ENCODE results near the gene SSX7.
"Not testable (repeated sequence)": the region's sequence is repeated elsewhere in the genome, so short reads cannot be mapped to it uniquely, and the experiment has no call there.

Gene SSX7

GRCh38 chrX:52650676-52651075 lies 4.0 kb downstream of the SSX7 start:
- not testable (repeated sequence) for H3K9ac ChIP-seq (ENCODE audit: low read length); H2BK120ac ChIP-seq (ENCODE audit: low read depth, low read length); H2BK5ac ChIP-seq (ENCODE audit: low read depth, low read length, poor library complexity, severe bottlenecking); DNase-seq; H4K8ac ChIP-seq (ENCODE audit: low read length); H3K14ac ChIP-seq (ENCODE audit: low read length in 2 of 2); H3K23ac ChIP-seq (ENCODE audit: low read length in 2 of 2); H2AFZ ChIP-seq (ENCODE audit: low read depth, low read length); H2BK12ac ChIP-seq (ENCODE audit: low read length in 2 of 2); H3K4me3 ChIP-seq (ENCODE audit: insufficient read depth in 1 of 2, low read depth in 1 of 2, low read length in 2 of 2); H3K27me3 ChIP-seq (ENCODE audit: control insufficient read depth in 1 of 2, insufficient read depth in 1 of 2, low read length in 2 of 2); H3K18ac ChIP-seq (ENCODE audit: low read depth in 1 of 2, low read length in 2 of 2); H3K4me2 ChIP-seq (ENCODE audit: low read length, poor library complexity, severe bottlenecking); H3K4me1 ChIP-seq (ENCODE audit: control insufficient read depth, insufficient read depth, low read depth, low read length); H2AK5ac ChIP-seq (ENCODE audit: low read length, severe bottlenecking); H4K91ac ChIP-seq (ENCODE audit: low read length); H3K27ac ChIP-seq (ENCODE audit: low read length, poor library complexity, severe bottlenecking); H3K79me1 ChIP-seq (replicated peaks; ENCODE audit: low read length, poor library complexity, severe bottlenecking); H3K9me3 ChIP-seq (ENCODE audit: control insufficient read depth, low read length); H2BK15ac ChIP-seq (ENCODE audit: low read depth, poor library complexity, severe bottlenecking); H3K36me3 ChIP-seq (ENCODE audit: control insufficient read depth in 1 of 2, insufficient read depth in 2 of 2, low read depth in 1 of 2, low read length in 2 of 2); H3K4ac ChIP-seq (ENCODE audit: low read depth in 1 of 2, low read length in 2 of 2)
- no CpG with 5 or more reads among the region's 3 CpGs for whole genome bisulfite sequencing

GRCh38 chrX:52648956-52649355 lies 5.7 kb downstream of the SSX7 start:
- H4K91ac ChIP-seq (ENCODE audit: low read length); H2BK15ac ChIP-seq (ENCODE audit: low read depth, poor library complexity, severe bottlenecking); H2AK5ac ChIP-seq (ENCODE audit: low read length, severe bottlenecking); H2BK5ac ChIP-seq (ENCODE audit: low read depth, low read length, poor library complexity, severe bottlenecking); H3K23ac ChIP-seq (ENCODE audit: low read length in 2 of 2); H3K4ac ChIP-seq (ENCODE audit: low read depth in 1 of 2, low read length in 2 of 2); H3K9ac ChIP-seq (ENCODE audit: low read length); H2BK120ac ChIP-seq (ENCODE audit: low read depth, low read length); H3K36me3 ChIP-seq (ENCODE audit: control insufficient read depth in 1 of 2, insufficient read depth in 2 of 2, low read depth in 1 of 2, low read length in 2 of 2); H4K8ac ChIP-seq (ENCODE audit: low read length); H3K18ac ChIP-seq (ENCODE audit: low read depth in 1 of 2, low read length in 2 of 2); H3K27me3 ChIP-seq (ENCODE audit: control insufficient read depth in 1 of 2, insufficient read depth in 1 of 2, low read length in 2 of 2); H3K4me3 ChIP-seq (ENCODE audit: insufficient read depth in 1 of 2, low read depth in 1 of 2, low read length in 2 of 2); H3K9me3 ChIP-seq (ENCODE audit: control insufficient read depth, low read length); DNase-seq; H3K14ac ChIP-seq (ENCODE audit: low read length in 2 of 2); H3K27ac ChIP-seq (ENCODE audit: low read length, poor library complexity, severe bottlenecking); H3K79me1 ChIP-seq (replicated peaks; ENCODE audit: low read length, poor library complexity, severe bottlenecking); H3K4me1 ChIP-seq (ENCODE audit: control insufficient read depth, insufficient read depth, low read depth, low read length); H3K4me2 ChIP-seq (ENCODE audit: low read length, poor library complexity, severe bottlenecking); H2AFZ ChIP-seq (ENCODE audit: low read depth, low read length); H2BK12ac ChIP-seq (ENCODE audit: low read length in 2 of 2): not testable (repeated sequence)
- WGBS = no CpG with 5 or more reads among the region's 7 CpGs

DNA sequence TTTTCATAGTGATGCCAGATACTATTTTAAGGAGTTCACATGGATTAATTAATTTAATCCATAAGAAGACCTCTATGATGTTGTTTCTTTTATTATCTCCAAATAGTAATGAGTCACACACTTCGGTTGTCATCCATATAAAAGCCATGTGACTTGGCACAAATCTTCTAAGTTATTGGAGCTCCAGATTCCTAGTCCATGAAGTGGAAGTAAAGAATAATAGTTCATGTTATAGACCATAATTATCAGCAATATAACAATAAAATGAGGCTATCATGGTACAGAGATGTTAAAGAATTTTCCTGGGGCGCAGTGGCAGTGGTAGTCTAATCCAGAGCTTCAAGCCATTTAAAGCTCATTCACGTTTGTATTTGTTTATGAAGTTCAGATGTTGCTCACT lies 26.2 kb downstream of the SSX7 start:
- DNase-seq; H2AK5ac ChIP-seq (ENCODE audit: low read length, severe bottlenecking); H2BK120ac ChIP-seq (ENCODE audit: low read depth, low read length); H4K91ac ChIP-seq (ENCODE audit: low read length); H3K14ac ChIP-seq (ENCODE audit: low read length in 2 of 2); H3K4me3 ChIP-seq (ENCODE audit: insufficient read depth in 1 of 2, low read depth in 1 of 2, low read length in 2 of 2); H3K4me2 ChIP-seq (ENCODE audit: low read length, poor library complexity, severe bottlenecking); H3K79me1 ChIP-seq (replicated peaks; ENCODE audit: low read length, poor library complexity, severe bottlenecking); H3K27ac ChIP-seq (ENCODE audit: low read length, poor library complexity, severe bottlenecking); H3K23ac ChIP-seq (ENCODE audit: low read length in 2 of 2); H3K36me3 ChIP-seq (ENCODE audit: control insufficient read depth in 1 of 2, insufficient read depth in 2 of 2, low read depth in 1 of 2, low read length in 2 of 2); H2BK5ac ChIP-seq (ENCODE audit: low read depth, low read length, poor library complexity, severe bottlenecking); H4K8ac ChIP-seq (ENCODE audit: low read length); H3K4ac ChIP-seq (ENCODE audit: low read depth in 1 of 2, low read length in 2 of 2); H3K9me3 ChIP-seq (ENCODE audit: control insufficient read depth, low read length); H3K4me1 ChIP-seq (ENCODE audit: control insufficient read depth, insufficient read depth, low read depth, low read length); H2BK15ac ChIP-seq (ENCODE audit: low read depth, poor library complexity, severe bottlenecking); H2AFZ ChIP-seq (ENCODE audit: low read depth, low read length); H2BK12ac ChIP-seq (ENCODE audit: low read length in 2 of 2); H3K18ac ChIP-seq (ENCODE audit: low read depth in 1 of 2, low read length in 2 of 2); H3K9ac ChIP-seq (ENCODE audit: low read length): not testable (repeated sequence)
- WGBS = 57% methylated on average over 2 of the region's 3 CpGs
- peaks cover 0 to 14% of the 10 kb centered on the region in 2 experiments for H3K27me3 ChIP-seq (ENCODE audit: control insufficient read depth in 1 of 2, insufficient read depth in 1 of 2, low read length in 2 of 2)

DNA sequence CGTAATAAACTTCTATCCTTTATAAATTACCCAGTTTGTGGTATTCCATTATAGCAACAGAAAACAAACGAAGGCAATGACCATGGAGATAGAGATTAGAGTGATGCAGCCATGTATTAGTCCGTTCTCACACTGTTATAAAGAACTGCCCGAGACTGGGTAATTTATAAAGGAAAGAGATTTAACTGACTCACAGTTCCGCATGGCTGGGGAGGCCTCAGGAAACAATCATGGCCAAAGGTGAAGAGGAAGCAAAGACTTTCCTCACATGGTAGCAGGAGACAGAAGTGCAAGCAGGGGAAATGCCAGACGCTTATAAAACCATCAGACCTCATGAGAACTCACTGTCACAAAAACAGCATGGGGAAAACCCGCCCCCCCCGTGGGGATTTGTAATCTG lies 34.0 kb downstream of the SSX7 start:
- not testable (repeated sequence) for H3K4me2 ChIP-seq (ENCODE audit: low read length, poor library complexity, severe bottlenecking); H3K27me3 ChIP-seq (ENCODE audit: control insufficient read depth in 1 of 2, insufficient read depth in 1 of 2, low read length in 2 of 2); H3K14ac ChIP-seq (ENCODE audit: low read length in 2 of 2); H2BK12ac ChIP-seq (ENCODE audit: low read length in 2 of 2); H3K79me1 ChIP-seq (replicated peaks; ENCODE audit: low read length, poor library complexity, severe bottlenecking); H2AFZ ChIP-seq (ENCODE audit: low read depth, low read length); H2AK5ac ChIP-seq (ENCODE audit: low read length, severe bottlenecking); H3K4me3 ChIP-seq (ENCODE audit: insufficient read depth in 1 of 2, low read depth in 1 of 2, low read length in 2 of 2); DNase-seq; H3K4me1 ChIP-seq (ENCODE audit: control insufficient read depth, insufficient read depth, low read depth, low read length); H2BK5ac ChIP-seq (ENCODE audit: low read depth, low read length, poor library complexity, severe bottlenecking); H3K4ac ChIP-seq (ENCODE audit: low read depth in 1 of 2, low read length in 2 of 2); H3K23ac ChIP-seq (ENCODE audit: low read length in 2 of 2); H3K9me3 ChIP-seq (ENCODE audit: control insufficient read depth, low read length); H4K91ac ChIP-seq (ENCODE audit: low read length); H4K8ac ChIP-seq (ENCODE audit: low read length); H3K36me3 ChIP-seq (ENCODE audit: control insufficient read depth in 1 of 2, insufficient read depth in 2 of 2, low read depth in 1 of 2, low read length in 2 of 2); H3K18ac ChIP-seq (ENCODE audit: low read depth in 1 of 2, low read length in 2 of 2); H3K9ac ChIP-seq (ENCODE audit: low read length); H2BK120ac ChIP-seq (ENCODE audit: low read depth, low read length); H3K27ac ChIP-seq (ENCODE audit: low read length, poor library complexity, severe bottlenecking); H2BK15ac ChIP-seq (ENCODE audit: low read depth, poor library complexity, severe bottlenecking)
- WGBS = 65% methylated on average over 3 of the region's 8 CpGs
